Measurements from ENCODE around the gene CDHR1. TPM values are rescaled to one million over a fixed set of nuclear protein-coding genes. Genes with fewer than 3 reads are reported as not detected.

The CDHR1 gene
- total RNA-seq, 1 donor from 2014 or later, result 0.24 TPM

DNA sequence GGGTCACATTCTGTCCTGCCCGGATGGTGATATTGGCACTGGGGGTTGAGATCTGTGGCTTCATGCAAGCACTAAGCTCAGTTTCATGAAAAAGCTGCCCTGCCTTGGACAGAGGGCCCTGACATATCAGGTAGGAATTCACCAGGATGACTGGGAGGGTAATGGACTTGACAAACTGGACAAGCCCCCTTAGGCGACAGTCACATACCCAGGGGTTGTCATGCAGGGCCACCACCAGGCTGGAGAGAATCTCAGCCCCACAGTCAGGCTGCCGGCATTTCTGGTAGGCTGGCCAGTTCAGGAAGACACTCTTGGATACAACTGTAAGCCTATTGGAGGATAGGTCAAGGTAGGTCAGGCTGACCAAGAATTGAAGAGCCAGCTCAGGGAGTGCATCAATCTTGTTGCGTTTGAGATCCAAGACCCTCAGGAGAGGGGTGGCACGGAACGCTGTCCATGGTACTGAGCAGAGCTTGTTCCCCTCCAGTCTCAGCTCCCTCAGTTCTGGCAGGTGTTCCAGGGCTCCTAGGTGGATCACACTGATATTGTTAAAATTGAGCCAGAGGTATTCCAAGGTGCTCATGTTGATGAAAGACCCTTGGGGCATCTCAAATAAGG, 30.2 kb downstream of the CDHR1 start:
- no peak overlapping the region for H3K27ac Mint-ChIP-seq (ENCODE audit: unreplicated experiment)
- H3K9me3 Mint-ChIP-seq (ENCODE audit: unreplicated experiment), result no peaks in the 10 kb centered on the region
- H3K4me1 Mint-ChIP-seq (ENCODE audit: unreplicated experiment), result no peaks in the 10 kb centered on the region
- no peak for TF ChIP-seq CTCF (IDR thresholded peaks at IDR 0.05)
- peaks cover 3% of the 10 kb centered on the region for H3K27me3 Mint-ChIP-seq (ENCODE audit: unreplicated experiment)
- H3K36me3 Mint-ChIP-seq (ENCODE audit: unreplicated experiment), result no peaks in the 10 kb centered on the region
- no peak for DNase-seq (ENCODE audit: extremely low spot score, unreplicated experiment)
- no peak overlapping the region for H3K4me3 Mint-ChIP-seq (ENCODE audit: unreplicated experiment)

DNA sequence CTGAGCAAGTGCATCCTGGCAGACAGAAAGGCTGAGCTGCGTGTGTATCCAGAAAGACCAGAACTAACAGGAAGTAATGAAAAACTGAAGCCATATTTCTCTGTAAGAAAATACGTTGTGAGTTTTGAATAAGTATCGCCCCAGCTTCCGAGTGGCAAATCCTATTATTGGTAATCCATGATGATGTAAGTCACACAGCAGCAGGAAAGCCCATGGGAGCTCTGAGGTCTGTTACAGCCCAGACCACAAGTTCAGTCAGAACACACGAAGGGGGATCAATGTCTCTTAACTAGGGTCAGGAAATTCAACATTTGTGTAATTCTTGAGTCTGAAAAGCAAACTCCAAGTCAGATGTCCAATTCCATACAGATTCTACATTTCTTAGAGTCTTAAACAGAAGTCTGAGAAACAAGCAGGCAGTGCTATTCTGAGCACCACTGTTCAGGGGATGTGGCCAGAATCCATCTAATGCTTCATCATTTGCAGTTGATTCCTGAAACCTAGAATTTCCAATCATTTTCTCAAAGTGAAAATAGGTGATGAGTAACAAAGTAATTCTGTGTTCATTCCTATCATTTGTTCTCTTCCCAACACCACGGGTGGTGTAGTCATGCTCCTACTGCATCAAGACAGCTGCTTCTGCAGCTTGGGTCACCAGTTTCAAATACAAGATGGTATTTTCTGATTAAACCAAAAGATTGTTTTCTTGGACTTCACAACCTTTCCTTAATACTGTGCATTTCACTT, 31.3 kb downstream of the CDHR1 start, which contains the start of gene LRIT2:
Gene LRIT2, minus strand, starts transcription at position 118 of the 747 bp plus-strand sequence. Its CDS starts 24 bp downstream, at position 94.
- H3K36me3 Mint-ChIP-seq (ENCODE audit: unreplicated experiment), result no peaks in the 10 kb centered on the region
- H3K9me3 Mint-ChIP-seq (ENCODE audit: unreplicated experiment), result no peaks in the 10 kb centered on the region
- H3K27me3 Mint-ChIP-seq (ENCODE audit: unreplicated experiment), result peaks cover 5% of the 10 kb centered on the region
- no peak within 1 kb of the TSS for H3K27ac Mint-ChIP-seq (ENCODE audit: unreplicated experiment)
- H3K4me1 Mint-ChIP-seq (ENCODE audit: unreplicated experiment), result no peaks in the 10 kb centered on the region
- TF ChIP-seq CTCF (IDR thresholded peaks at IDR 0.05), result no peak
- no peak within 1 kb of the TSS for H3K4me3 Mint-ChIP-seq (ENCODE audit: unreplicated experiment)
- no peak for DNase-seq (ENCODE audit: extremely low spot score, unreplicated experiment)

GRCh38 chr10:84226616-84227015, 32.3 kb downstream of the CDHR1 start:
- Mint-ChIP-seq H3K27ac (ENCODE audit: unreplicated experiment) (no peak overlapping the region), H3K4me1 (ENCODE audit: unreplicated experiment) (no peaks in the 10 kb centered on the region), H3K27me3 (ENCODE audit: unreplicated experiment) (peaks cover 5% of the 10 kb centered on the region), H3K4me3 (ENCODE audit: unreplicated experiment) (no peak overlapping the region), H3K36me3 (ENCODE audit: unreplicated experiment) (no peaks in the 10 kb centered on the region), H3K9me3 (ENCODE audit: unreplicated experiment) (no peaks in the 10 kb centered on the region)
- no peak for DNase-seq (ENCODE audit: extremely low spot score, unreplicated experiment)
- no peak for TF ChIP-seq CTCF (IDR thresholded peaks at IDR 0.05)

- no peaks in the 10 kb centered on the region for H3K36me3 Mint-ChIP-seq (ENCODE audit: unreplicated experiment)
- no peaks in the 10 kb centered on the region for H3K9me3 Mint-ChIP-seq (ENCODE audit: unreplicated experiment)
- no peaks in the 10 kb centered on the region for H3K4me1 Mint-ChIP-seq (ENCODE audit: unreplicated experiment)
- no peak overlapping the region for H3K27ac Mint-ChIP-seq (ENCODE audit: unreplicated experiment)
- H3K4me3 Mint-ChIP-seq (ENCODE audit: unreplicated experiment), result no peak overlapping the region
- TF ChIP-seq CTCF (IDR thresholded peaks at IDR 0.05), result no peak
- peaks cover 5% of the 10 kb centered on the region for H3K27me3 Mint-ChIP-seq (ENCODE audit: unreplicated experiment)
- DNase-seq (ENCODE audit: extremely low spot score, unreplicated experiment), result no peak
These were observed 33.5 kb downstream of the CDHR1 start for GRCh38 chr10:84227810-84228209.

DNA sequence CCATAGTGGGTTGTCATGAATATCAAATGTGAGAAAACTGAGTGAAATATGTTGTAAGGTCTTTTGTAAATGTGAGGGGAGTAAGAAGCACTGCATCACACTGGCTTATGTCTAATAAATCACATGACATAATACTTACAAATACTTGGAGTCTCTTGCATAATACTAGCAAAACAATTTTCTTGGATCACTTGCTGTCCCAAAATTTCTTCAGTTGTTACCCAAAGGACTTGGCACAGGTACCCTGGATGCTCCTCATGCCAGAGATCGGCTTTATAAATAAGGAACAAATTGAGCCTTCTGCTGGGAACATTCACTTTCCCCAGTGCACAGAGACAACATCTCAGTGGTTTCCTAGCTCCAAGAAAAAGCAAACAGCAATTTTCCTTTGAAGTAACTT, 36.0 kb downstream of the CDHR1 start:
- no peak overlapping the region for H3K27ac Mint-ChIP-seq (ENCODE audit: unreplicated experiment)
- TF ChIP-seq CTCF (IDR thresholded peaks at IDR 0.05), result no peak
- no peak for DNase-seq (ENCODE audit: extremely low spot score, unreplicated experiment)
- no peaks in the 10 kb centered on the region for H3K4me1 Mint-ChIP-seq (ENCODE audit: unreplicated experiment)
- no peak overlapping the region for H3K4me3 Mint-ChIP-seq (ENCODE audit: unreplicated experiment)
- no peaks in the 10 kb centered on the region for H3K36me3 Mint-ChIP-seq (ENCODE audit: unreplicated experiment)
- H3K9me3 Mint-ChIP-seq (ENCODE audit: unreplicated experiment), result no peaks in the 10 kb centered on the region
- peaks cover 5% of the 10 kb centered on the region for H3K27me3 Mint-ChIP-seq (ENCODE audit: unreplicated experiment)

All from osteocyte (in vitro differentiated cells).